Activated CD8-positive, alpha-beta T cell treated with anti-CD3 and anti-CD28 coated beads for 36 hours (primary cell): Measurements from ENCODE around the gene PLEKHJ1. TPM values are rescaled to one million over a fixed set of nuclear protein-coding genes. Genes with fewer than 3 reads are reported as not detected.
A peak's percentile ranks its signal among the peaks of the same experiment; 100 is the strongest.

ENCODE experiments used
- ATAC-seq: fragments of 200-7000 bp; cut with Tn5 transposase; one replicate; pipeline ENCODE4 v1.10.0; 2021; ENCODE audit warnings: mild to moderate bottlenecking, moderate library complexity
- CTCF ChIA-PET: fragments of 350-600 bp; sonication (Branson Sonifier 250); formaldehyde crosslinking; loops from one replicate; lab custom pipeline; 2021; ENCODE audit warnings: antibody characterized with exemption; lab: Charles Lee
- POLR2A ChIA-PET: fragments of 350-600 bp; sonication (Branson Sonifier 250); formaldehyde crosslinking; loops from one replicate; lab custom pipeline; 2021; ENCODE audit warnings: antibody characterized with exemption; lab: Charles Lee
- DNase-seq: peaks from one replicate; pipeline ENCODE4 v3.0.0-alpha.2; 2020
- H3K27ac Mint-ChIP-seq: one replicate; pipeline ENCODE4 v1.8.0; 2021; ENCODE audit warnings: mild to moderate bottlenecking, mixed read lengths
- H3K27me3 Mint-ChIP-seq: one replicate; pipeline ENCODE4 v1.8.0; 2021; ENCODE audit warnings: mixed read lengths
- H3K36me3 Mint-ChIP-seq: one replicate; pipeline ENCODE4 v1.8.0; 2021; ENCODE audit warnings: low read depth, mixed read lengths
- H3K4me1 Mint-ChIP-seq: one replicate; pipeline ENCODE4 v1.8.0; 2021; ENCODE audit warnings: low read depth, mixed read lengths
- H3K4me3 Mint-ChIP-seq: one replicate; pipeline ENCODE4 v1.8.0; 2021; ENCODE audit warnings: mild to moderate bottlenecking, moderate library complexity, mixed read lengths
- H3K9me3 Mint-ChIP-seq: one replicate; pipeline ENCODE4 v1.8.0; 2021; ENCODE audit warnings: mixed read lengths
- CTCF ChIP-seq: fragments of 200-600 bp; IDR thresholded peaks from one replicate; pipeline ENCODE4 v1.8.0; 2022; ENCODE audit warnings: antibody characterized with exemption, mild to moderate bottlenecking
- intact Hi-C: fragments of 100-400 bp; cut with micrococcal nuclease; formaldehyde crosslinking; loops from one replicate; pipeline ENCODE4 v1.10.0; 2022
- total RNA-seq, 2 experiments: library from RNA; stranded (reverse); gene quantifications; one replicate each; pipeline ENCODE4 v1.2.3, GENCODE V29; 2021

The PLEKHJ1 gene
- total RNA-seq, 2 experiments from 2014 or later, result 65.3 to 72.8 TPM

GRCh38 chr19:2216361-2217225 lies 19.5 kb downstream of the PLEKHJ1 start:
- intact Hi-C loops, result no loop called here
- Mint-ChIP-seq H3K4me1 (peaks cover 17% of the 10 kb centered on the region), H3K27ac (no peak overlapping the region), H3K36me3 (peaks cover 47% of the 10 kb centered on the region), H3K27me3 (no peaks in the 10 kb centered on the region), H3K9me3 (no peaks in the 10 kb centered on the region), H3K4me3 (no peak overlapping the region)
- ChIA-PET POLR2A (interaction anchor here (0.8 to 1.8 kb wide), 4 partner anchors 15 to 39 kb away, joined by 3 to 5 read pairs (median 3); partner anchors contain the start of gene JSRP1), CTCF (no interaction called here)
- DNase-seq (no peak), ATAC-seq (no peak)
- no peak for TF ChIP-seq CTCF

- Mint-ChIP-seq H3K27ac (peak overlapping the region; percentile 30), H3K4me3 (no peak overlapping the region), H3K9me3 (no peaks in the 10 kb centered on the region), H3K27me3 (no peaks in the 10 kb centered on the region), H3K4me1 (peaks cover 17% of the 10 kb centered on the region), H3K36me3 (peaks cover 53% of the 10 kb centered on the region)
- DNase-seq (no peak), ATAC-seq (peak; percentile 10)
- ChIA-PET POLR2A (interaction anchor here (1.6 to 1.8 kb wide), 2 partner anchors 17 to 19 kb away, joined by 5 read pairs; no protein-coding TSS in a partner anchor), CTCF (no interaction called here)
- TF ChIP-seq CTCF, result no peak
- intact Hi-C loops, result no loop called here
Measured at GRCh38 chr19:2215281-2215751, 20.8 kb downstream of the PLEKHJ1 start.

- Mint-ChIP-seq H3K27ac (no peak overlapping the region), H3K9me3 (no peaks in the 10 kb centered on the region), H3K36me3 (peaks cover 48% of the 10 kb centered on the region), H3K27me3 (no peaks in the 10 kb centered on the region), H3K4me1 (peaks cover 17% of the 10 kb centered on the region), H3K4me3 (no peak overlapping the region)
- no peak for DNase-seq
- ChIA-PET CTCF (interaction anchor here (0.6 kb wide), 1 partner anchor 40 kb away, joined by 3 read pairs; no protein-coding TSS in a partner anchor), POLR2A (interaction anchor here (0.8 kb wide), 1 partner anchor 15 kb away, joined by 3 read pairs; no protein-coding TSS in a partner anchor)
- ATAC-seq, result no peak
- no peak for TF ChIP-seq CTCF
- intact Hi-C loops, result no loop called here
Measured at GRCh38 chr19:2214251-2214650, 21.9 kb downstream of the PLEKHJ1 start.

- no peak for TF ChIP-seq CTCF
- H3K27ac Mint-ChIP-seq, result no peak overlapping the region
- no peaks in the 10 kb centered on the region for H3K27me3 Mint-ChIP-seq
- ATAC-seq (peak; percentile 26), DNase-seq (no peak)
- CTCF ChIA-PET, result interaction anchor here (0.6 kb wide), 1 partner anchor 40 kb away, joined by 3 read pairs; no protein-coding TSS in a partner anchor
- H3K9me3 Mint-ChIP-seq, result no peaks in the 10 kb centered on the region
- peaks cover 17% of the 10 kb centered on the region for H3K4me1 Mint-ChIP-seq
- H3K4me3 Mint-ChIP-seq, result no peak overlapping the region
- intact Hi-C loops, result no loop called here
- peaks cover 48% of the 10 kb centered on the region for H3K36me3 Mint-ChIP-seq
- POLR2A ChIA-PET, result interaction anchor here (0.8 to 1.0 kb wide), 2 partner anchors 16 to 55 kb away, joined by 3 read pairs; no protein-coding TSS in a partner anchor
Measured at GRCh38 chr19:2213799-2214198, 22.3 kb downstream of the PLEKHJ1 start.
